Measurements from ENCODE around the gene NELFCD.
"Not testable (repeated sequence)": the region's sequence is repeated elsewhere in the genome, so short reads cannot be mapped to it uniquely, and the experiment has no call there.

The NELFCD gene

DNA sequence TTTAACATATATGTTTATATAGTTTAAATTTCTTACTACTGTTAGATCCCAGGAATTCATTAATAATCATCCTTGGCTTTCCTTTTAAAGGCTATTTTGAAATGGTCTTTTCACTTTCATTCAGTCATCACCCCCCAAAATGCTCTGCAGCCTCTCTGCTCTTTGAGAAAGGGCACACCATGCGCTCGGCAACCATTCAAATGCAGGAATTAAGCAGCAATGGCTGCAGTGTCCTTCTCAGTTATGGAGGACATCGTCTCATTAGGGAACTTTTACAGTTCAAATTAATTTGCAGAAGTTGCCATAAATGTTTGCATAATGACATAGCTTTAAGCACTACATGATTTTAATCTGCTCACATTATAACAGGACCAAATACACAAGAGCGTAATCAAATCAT, 44.5 kb downstream of the NELFCD start:
- DNase-seq (ENCODE audit: low spot score) = no peak

DNA sequence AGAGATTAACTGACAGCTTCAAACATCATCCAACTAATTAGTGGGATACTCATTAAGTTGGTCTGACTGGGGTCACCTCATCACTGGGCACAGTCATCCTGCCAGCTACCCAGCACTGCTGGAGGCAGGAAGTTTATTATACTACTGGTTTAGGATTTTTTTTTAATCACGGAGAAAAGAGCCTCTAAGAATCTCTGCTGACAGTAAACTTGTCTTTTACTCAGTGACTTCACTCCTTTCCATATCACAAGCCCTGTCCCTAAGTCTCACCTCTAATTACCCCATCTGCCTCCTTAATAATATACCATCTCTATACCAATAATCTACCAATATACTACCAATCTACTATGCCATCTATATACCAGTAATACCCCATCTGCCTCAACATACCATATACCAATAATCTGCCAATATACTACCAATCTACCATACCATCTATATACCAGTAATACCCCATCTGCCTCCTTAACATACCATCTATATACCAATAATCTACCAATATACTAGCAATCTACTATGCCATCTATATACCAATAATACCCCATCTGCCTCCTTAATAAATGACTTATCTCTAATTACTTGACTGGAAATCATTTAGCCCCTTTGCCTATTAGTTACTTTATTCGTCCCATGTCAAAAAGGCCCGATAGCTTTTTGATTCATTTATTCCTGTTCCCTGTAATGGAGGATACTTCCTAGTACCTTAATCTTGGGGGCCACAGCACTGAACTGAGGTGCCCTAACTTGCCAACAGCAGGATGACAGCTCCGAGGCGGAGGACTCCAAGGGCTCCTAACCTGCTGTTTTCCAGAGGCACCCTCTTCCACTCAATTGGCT, 46.1 kb downstream of the NELFCD start:
- DNase-seq (ENCODE audit: low spot score) = no peak

DNA sequence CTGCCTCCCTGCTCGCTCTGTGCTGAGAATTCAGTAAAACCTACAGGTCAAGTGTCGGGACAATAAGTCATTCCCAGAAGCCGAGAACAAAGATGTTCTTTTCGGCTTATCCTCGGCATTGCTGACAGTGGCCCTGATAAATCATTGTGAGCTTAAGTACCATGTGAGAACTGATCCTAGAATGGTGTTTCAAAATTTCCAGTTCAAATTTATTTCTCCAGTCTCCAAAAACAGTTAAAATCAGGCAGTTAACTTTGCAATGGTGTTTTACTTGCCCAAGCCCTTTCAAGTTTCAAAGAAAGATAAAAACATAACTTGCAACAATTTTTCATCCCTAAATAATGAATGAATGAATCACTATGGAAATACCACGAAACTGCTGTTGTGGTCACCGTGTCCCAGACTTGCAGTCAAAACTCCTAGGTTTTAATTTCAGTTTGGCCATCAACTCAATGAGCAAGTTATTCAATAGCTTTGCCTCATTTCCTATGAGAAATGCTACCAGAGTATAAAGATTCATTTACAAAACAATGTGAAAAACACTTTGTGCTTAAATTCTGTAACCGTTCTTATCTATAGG, 46.8 kb downstream of the NELFCD start:
- DNase-seq (ENCODE audit: low spot score) = no peak

DNA sequence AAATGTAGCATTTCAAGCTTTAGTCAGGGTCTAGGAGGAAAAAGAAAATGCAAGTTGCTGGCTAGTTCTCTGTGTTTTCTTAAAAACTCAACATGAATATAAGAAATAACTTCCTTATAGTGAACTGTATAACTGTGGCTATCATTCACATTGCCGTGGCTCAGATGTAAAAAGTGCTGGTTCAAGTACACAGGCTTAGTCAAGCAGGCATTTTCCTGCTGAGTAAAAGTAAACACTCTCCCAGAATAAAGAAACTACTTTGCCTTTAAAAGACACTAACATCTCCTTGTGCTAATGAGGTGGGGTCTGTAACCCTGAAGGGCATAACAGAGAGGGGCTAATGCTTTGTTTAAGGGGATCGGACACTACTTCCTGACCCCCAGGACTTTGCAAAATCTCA, 47.8 kb downstream of the NELFCD start:
- DNase-seq (ENCODE audit: low spot score) = no peak

DNA sequence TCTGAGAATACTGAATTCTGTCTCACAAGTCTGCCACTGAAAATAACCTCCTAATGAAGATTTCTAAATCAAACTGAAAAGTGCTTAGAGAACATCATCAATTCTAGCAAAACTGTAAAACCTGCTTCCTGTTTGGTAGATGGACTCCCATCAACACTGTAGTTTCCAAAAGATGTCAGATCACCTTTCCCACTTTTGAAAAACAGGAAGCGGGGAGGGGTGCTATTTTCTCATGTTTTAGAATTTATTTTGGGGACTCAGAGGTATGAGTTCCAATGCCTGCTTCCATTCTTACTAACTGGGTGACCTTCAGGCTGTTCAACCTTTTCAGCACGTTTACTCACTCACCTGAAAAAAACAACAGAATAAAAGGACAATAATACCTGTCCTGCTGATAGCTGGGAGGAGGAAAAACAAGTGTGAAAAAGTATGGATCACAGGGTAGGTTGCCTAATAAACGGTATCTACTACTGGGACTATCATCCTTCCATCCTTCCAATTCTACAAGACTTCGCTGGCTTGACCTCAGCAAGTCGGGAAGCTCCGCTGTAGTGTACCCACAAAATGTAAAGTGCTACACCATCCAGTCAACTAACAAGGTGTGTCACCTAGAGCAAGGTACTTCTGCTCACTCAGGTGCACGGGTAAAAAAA, 50.0 kb downstream of the NELFCD start:
- DNase-seq (ENCODE audit: low spot score) = no peak

DNA sequence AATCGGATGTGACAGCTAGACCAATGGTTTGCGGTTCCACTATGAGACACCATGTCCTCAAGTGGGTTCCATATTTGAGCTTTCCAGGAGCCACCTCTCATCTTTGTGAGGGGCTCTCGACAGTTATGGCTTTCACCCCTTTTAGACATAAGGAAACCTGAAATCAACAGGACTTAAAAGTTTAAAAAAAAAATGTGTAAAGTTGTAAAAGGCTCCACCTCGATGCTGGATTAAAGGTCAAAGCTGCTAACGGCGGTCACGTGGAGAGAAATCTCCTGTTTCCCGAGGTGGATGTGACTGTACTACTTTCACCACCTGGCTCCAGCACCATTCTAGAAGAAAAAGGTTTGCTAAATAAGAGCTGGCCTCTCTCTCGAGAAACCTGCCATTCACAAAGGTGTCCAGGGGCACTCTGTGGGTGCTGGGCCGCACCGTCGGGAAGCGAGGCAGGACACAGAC, 50.5 kb downstream of the NELFCD start:
- no peak for DNase-seq (ENCODE audit: low spot score)

DNA sequence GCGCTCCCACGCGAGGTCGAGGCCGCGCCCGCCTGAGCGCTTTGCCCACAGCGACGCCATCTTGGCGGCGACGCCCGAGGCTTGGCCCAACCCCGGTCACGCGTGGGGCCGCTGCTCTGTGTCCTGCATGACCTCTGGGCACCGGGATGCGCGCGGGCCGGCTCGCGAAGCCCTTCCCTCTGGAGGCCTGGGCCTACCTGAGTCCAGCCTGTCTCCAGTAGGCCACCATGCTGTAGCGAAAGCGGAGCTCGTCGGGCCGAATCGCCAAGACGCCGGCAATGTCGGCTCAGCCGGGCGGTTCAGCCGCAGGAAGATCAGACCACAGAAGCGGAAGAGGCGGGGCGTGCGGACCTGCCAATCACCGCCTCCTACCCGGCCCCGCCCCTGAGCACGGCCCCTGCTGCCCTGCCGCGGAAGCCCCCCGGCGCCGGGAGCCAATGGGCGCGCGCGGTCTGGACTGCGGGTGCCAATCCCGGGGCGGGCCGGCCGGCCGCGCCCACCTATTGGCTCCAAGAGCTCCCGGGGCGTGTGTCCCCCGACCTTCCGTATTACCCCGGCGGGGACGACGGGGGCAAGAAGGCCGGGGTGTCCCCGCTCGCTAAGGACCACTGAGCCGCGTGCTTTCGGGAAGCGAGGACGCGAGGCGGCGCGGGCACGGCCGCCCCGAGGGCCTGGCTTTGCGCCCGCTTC, 51.1 kb downstream of the NELFCD start, which contains the start of gene ATP5F1E:
TSS of gene ATP5F1E (minus strand) at position 313 of the 690 bp plus-strand sequence. CDS start at position 229, 84 bp downstream.
- peak; percentile 97 for DNase-seq (ENCODE audit: low spot score)

DNA sequence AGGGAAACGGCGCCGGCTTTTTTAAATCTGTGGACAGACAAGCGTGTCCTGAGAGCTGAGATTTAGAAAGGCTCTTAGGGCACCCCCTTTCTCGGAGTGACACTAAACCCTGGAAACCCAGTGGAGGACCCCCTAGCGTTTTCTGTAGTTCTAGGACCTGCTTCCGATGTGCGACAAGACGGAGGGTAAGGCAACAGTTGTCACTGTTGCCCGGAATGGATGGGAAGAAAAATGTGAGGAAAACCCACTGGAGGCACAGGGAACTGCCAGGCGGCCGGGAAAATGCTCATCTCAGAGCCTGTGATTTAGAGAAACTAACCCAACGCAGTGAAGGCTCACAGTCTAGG, 51.6 kb downstream of the NELFCD start:
- peak; percentile 61 for DNase-seq (ENCODE audit: low spot score)

DNA sequence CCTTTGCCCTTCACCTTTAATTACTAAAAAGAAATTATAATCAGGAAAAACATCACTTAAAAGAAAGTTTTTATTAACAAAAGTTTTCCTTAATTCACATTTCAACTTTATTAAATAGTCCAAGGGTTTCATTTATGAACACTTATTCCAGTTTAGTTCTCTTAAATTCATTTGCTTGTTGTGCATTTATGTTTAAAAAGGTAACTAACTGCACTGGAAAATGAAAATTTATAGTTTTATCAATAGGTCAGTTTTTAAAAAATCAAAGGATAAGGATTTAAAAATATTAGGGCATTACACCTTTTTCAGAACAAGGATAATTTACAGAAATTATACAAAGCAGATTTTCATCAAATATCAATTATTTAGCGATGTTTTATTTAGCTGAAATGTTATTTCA, 52.0 kb downstream of the NELFCD start:
- no peak for DNase-seq (ENCODE audit: low spot score)

DNA sequence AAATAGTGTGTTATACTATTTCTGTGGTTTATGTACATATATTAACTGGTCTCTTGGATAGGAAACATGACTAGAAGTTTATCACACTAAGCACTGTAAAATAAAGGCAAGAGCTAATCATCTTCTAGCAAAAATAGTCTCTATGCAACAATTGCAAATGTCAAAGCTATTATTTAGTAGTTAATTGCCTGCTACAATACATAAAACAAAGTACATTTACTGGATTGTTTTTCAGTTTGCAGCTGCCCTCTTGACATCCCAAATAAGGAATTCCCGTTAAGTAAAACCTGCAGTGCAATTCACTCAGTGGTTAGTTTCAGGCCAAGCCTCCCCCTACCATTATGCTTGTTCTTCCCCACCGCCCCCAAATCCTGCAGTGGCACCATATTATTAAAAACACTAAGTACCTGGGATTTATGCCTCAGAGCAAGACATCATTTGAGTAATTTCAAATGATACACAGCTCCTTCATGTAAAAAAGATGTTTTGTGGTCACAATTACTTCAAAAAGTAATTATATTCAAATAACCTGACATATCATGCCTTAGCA, 52.6 kb downstream of the NELFCD start:
- DNase-seq (ENCODE audit: low spot score) = no peak

DNA sequence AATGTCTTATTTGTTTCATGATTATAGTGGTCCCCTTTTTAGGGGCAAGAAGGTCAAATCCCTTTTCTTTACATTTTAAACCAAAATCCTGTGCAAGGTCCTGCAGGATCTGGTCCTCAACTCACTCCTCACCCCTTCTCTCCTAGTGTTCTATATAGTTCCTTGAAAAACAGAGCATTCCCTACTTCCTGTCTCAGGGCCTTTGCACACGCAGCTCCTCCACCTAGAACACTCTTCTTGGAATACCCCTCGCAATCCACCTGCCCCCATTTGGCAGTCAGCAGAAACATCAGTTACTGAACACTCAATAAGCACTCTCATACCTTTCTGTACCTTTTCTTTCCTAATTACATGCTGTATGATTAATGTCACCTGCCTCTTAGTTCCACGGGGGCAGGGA, 54.3 kb downstream of the NELFCD start:
- no peak for DNase-seq (ENCODE audit: low spot score)

DNA sequence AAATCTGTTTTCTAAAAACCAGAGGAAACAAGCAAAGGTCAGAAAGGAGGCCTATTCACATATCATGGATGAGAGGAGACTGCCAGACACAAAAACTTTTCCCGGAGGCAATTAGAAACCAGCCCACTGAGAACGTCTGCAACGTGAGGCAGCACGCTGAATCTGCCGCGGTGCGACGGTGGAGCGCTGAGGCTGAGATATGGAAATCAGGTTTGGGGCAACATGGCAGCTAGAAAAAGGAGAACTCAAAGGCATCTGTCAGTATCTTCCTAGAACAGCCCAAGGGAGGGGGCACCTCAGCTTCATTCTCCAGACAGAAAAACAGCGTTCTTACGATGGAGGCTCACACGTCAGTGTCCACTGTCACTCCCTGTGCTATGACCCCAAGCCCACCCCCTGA, 56.3 kb downstream of the NELFCD start:
- DNase-seq (ENCODE audit: low spot score) = no peak

DNA sequence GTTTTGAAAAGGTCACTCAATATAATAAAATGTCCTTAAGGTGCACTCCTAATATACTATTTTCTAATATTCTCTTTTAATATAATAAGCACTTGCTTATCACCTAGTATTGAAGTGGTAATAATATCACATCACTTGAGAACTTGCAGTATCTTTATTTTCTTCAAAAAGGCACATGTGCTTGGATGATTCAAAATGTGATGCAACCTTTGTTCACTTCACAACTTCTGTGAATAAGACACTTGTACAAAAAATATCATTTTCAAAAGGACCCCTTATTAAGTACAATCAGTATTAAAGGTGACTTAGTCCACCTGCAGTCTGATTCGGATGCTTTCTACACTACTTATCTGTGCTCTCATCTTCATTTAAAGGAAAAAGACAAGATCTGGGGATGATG, 58.2 kb downstream of the NELFCD start:
- no peak for DNase-seq (ENCODE audit: low spot score)

DNA sequence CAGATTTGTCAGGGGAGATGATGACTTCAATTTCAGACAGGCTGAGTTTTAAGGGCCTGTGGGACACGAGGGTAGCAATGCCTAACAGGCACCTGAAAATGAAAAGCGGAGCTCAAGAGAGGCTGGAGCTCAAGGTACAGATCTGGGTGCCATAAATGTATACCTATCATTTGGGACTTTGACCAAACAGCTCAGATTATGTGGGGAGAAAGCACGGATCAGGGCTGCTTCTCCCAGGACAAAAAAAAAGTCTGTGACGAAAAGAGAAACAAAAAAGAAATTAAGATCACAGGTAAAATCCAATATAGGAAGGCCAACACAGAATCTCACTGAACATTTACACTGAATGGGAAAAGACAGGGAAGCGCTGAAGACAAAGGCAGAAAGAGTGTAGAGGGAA, 59.6 kb downstream of the NELFCD start:
- DNase-seq (ENCODE audit: low spot score) = no peak

DNA sequence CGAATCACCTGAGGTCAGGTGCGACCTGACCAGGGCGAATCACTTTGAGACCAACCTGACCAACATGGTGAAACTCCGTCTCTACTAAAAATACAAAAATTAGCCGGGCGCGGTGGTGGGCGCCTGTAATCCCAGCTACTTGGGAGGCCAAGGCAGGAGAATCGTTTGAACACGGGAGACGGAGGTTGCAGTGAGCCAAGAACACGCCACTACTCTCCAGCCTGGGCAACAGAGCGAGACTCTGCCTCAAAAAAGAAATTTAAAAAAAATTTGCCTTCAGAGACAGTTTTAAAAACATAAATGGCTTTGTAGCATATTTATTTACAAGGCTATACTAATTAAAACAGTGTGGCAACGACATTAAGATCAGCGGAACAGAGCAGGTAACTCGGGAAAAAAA, 60.4 kb downstream of the NELFCD start:
- not testable (repeated sequence) for DNase-seq (ENCODE audit: low spot score)

DNA sequence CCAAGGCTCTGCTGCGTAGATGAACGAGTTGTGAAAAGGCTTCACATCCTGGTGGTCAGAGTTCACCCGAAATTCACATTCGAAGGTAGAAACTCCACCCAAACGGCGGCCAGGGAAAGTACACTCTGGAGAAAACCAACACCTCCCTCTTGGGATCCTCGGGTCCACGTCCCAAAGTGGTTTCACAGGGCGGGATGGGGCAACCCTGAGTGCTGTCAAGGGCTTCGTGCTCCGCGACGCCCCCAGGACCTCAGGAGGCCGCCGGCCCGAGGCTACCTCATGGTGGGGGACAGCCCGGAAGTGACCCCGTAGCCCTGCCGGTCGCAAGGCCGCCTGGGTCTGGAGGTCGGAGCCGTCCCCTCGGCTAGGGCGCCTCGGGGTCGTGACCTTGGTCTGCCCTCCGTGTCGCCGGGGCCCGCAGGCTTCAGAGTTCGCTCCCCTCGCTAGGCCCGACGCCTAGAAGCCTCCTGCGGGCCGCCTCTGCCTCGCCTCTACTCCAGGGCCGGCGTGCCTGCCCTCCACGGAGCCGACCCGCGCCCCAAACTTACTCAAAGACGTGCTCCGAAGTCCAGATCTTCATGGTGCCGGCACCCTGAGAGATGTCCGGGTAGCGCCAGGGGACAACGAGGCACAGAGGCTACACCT, 61.2 kb downstream of the NELFCD start, which contains the start of gene PRELID3B:
TSS of gene PRELID3B (minus strand) at position 636 of the 645 bp plus-strand sequence. CDS start at position 580, 56 bp downstream.
- peak; percentile 34 for DNase-seq (ENCODE audit: low spot score)

DNA sequence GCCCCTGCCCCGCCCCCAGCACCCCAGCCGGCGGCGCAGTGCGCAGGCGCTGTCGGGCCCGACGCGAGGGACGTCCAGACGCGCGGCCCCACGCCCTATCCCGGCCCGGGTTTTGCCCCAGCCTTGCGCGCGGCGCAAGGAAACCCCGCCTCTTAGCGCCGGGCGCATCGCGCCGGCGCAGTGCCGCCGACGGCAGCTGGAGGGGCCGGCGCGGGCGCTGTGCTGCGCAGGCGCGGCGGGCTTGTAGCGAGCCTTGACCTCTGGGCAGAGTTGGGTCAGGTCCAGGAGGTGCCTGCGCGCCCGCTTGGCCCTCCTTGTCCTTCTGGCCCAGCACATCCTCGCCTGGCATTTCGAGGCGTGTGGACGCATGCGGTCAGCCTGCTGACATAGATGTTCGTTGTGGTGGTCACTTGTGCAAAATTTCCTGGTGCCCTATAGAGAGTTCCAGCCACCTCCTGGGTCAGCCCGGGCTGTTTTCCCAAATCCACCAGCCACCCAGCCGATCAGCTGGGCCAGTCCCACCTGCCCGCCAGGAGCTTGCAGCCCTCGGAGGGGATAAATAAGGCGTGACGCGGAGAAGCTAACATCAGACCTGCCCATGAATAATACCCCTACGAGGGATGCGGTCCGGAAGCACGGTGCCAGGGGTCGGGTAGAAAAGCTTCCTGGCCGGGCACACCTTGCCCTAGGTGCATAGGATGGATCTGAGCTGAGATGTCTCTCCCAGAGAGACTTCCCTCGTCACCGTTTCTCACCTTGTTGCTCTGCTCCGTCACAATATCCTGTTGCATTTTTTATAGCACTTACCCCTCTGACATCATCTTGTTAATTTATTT, 62.0 kb downstream of the NELFCD start:
- DNase-seq (ENCODE audit: low spot score) = peak; percentile 90

DNA sequence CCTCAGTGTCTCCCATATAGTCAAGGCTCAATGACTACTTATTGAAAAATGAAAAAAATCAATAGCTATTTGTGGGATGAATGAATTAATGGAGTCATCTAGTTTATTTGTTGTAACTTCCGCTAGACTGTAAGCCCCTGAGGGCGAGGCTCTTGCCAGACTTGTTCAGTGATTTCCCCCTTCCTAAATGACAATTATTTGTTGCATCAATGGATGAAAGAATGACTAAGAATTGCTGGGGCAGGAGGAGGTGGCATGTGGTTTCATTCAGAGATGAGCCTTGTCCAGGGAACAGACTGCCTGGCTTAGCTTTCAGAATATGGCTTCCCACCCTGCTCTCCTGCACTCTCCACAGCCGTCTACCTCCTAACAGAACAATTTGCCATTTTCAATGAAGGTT, 62.6 kb downstream of the NELFCD start:
- DNase-seq (ENCODE audit: low spot score) = no peak

DNA sequence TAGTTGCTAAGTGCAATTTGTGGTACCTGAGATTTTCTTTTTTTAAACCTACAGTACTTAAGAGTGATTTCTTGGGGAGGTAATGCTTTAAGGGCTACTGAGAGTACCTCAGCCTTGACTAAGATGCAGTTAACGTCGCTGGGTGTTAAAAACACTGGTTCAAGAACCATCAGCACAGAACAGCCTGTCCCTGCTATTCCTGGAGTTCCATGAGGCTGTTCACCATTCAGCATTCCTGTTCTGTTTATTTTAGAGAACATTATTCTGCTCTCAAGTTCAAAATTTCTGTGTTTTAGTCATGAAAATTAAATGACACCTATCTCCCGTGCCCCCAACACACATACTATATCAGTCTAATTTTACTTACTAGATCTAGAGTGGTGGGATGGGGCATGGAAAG, 63.2 kb downstream of the NELFCD start:
- DNase-seq (ENCODE audit: low spot score) = no peak
